SU-DHL-6 (cell line): ENCODE data around the gene EIF2B5.

Experiments
- CTCF ChIP-seq: fragments of 200-600 bp; sonication (generic); IDR thresholded peaks from one replicate; pipeline ENCODE4 v1.5.1; 2017; ENCODE audit warnings: antibody characterized with exemption, mild to moderate bottlenecking, low read length, moderate library complexity; ENCODE audit not compliant: insufficient read depth, poor library complexity, severe bottlenecking
- EZH2phosphoT487 ChIP-seq: fragments of 200-600 bp; sonication (generic), shearing (Covaris generic); conservative IDR thresholded peaks from 2 replicates; pipeline ENCODE4 v1.6.1; 2018; ENCODE audit warnings: mild to moderate bottlenecking, antibody characterized with exemption, low read length, moderate library complexity, mixed read lengths

DNA sequence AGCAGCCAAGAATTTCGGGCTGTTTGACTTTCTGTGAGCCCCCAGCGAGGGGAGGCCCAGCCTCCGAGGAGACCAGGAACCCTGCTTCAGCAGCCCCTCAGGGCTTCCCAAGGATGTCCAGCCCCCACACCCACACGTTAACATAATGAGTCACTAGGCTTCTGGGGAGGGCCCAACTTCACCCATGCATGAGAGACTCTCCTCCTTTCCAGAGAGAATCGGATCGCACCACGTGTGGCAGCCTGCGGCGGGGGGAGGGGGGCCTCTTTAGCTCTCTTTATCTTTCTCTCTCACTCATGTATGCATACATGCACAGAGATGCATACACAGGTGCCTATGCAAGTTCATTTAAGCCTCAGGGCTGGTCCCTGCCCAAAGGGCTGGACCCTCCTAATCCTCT is 36.4 kb downstream of the EIF2B5 start:
- TF ChIP-seq CTCF (no peak), EZH2phosphoT487 (no peak)
